Measurements from ENCODE around the gene MYH11. TPM values are rescaled to one million over a fixed set of nuclear protein-coding genes. Genes with fewer than 3 reads are reported as not detected.
"Not testable (repeated sequence)": the region's sequence is repeated elsewhere in the genome, so short reads cannot be mapped to it uniquely, and the experiment has no call there.

Gene MYH11
- polyA plus RNA-seq, 4 donors, result 8.3 to 18.4 (median 10.6) TPM

GRCh38 chr16:15879255-15879811 lies 22.5 kb upstream of the MYH11 start:
- DNase-seq (ENCODE audit: low read depth in 4 of 4, low spot score in 2 of 4), result no peak

GRCh38 chr16:15876503-15876902 lies 19.7 kb upstream of the MYH11 start:
- DNase-seq (ENCODE audit: low read depth in 4 of 4, low spot score in 2 of 4), result no peak

GRCh38 chr16:15874745-15875314 lies 18.0 kb upstream of the MYH11 start:
- DNase-seq (ENCODE audit: low read depth in 4 of 4, low spot score in 2 of 4), result peak in 1 of 4 donors; percentile 34

- no peak for DNase-seq (ENCODE audit: low read depth in 4 of 4, low spot score in 2 of 4)
Measured at GRCh38 chr16:15873737-15874136, 16.9 kb upstream of the MYH11 start.

- DNase-seq (ENCODE audit: low read depth in 4 of 4, low spot score in 2 of 4), result no peak
Measured at GRCh38 chr16:15873301-15873700, 16.5 kb upstream of the MYH11 start.

GRCh38 chr16:15870011-15870410 lies 13.2 kb upstream of the MYH11 start:
- DNase-seq (ENCODE audit: low read depth in 4 of 4, low spot score in 2 of 4), result no peak

- no peak for DNase-seq (ENCODE audit: low read depth in 4 of 4, low spot score in 2 of 4)
Measured at GRCh38 chr16:15866451-15866850, 9.6 kb upstream of the MYH11 start.

GRCh38 chr16:15865742-15866141 lies 8.9 kb upstream of the MYH11 start:
- DNase-seq (ENCODE audit: low read depth in 4 of 4, low spot score in 2 of 4), result no peak

- no peak for DNase-seq (ENCODE audit: low read depth in 4 of 4, low spot score in 2 of 4)
Measured at GRCh38 chr16:15864939-15865338, 8.1 kb upstream of the MYH11 start.

- DNase-seq (ENCODE audit: low read depth in 4 of 4, low spot score in 2 of 4), result no peak
Measured at GRCh38 chr16:15861996-15862395, 5.2 kb upstream of the MYH11 start.

GRCh38 chr16:15858921-15859668 lies 2.3 kb upstream of the MYH11 start:
- DNase-seq (ENCODE audit: low read depth in 4 of 4, low spot score in 2 of 4), result no peak

- DNase-seq (ENCODE audit: low read depth in 4 of 4, low spot score in 2 of 4), result no peak
Measured at GRCh38 chr16:15857724-15858560, 1.1 kb upstream of the MYH11 start.

- DNase-seq (ENCODE audit: low read depth in 4 of 4, low spot score in 2 of 4), result no peak
Measured at GRCh38 chr16:15856182-15856581, 646 bp downstream of the MYH11 start.

- no peak for DNase-seq (ENCODE audit: low read depth in 4 of 4, low spot score in 2 of 4)
Measured at GRCh38 chr16:15855704-15856003, 1.2 kb downstream of the MYH11 start.

- DNase-seq (ENCODE audit: low read depth in 4 of 4, low spot score in 2 of 4), result no peak
Measured at GRCh38 chr16:15854906-15855703, 1.7 kb downstream of the MYH11 start.

GRCh38 chr16:15854061-15854460 lies 2.8 kb downstream of the MYH11 start:
- DNase-seq (ENCODE audit: low read depth in 4 of 4, low spot score in 2 of 4), result no peak

- DNase-seq (ENCODE audit: low read depth in 4 of 4, low spot score in 2 of 4), result no peak
Measured at GRCh38 chr16:15853021-15853420, 3.8 kb downstream of the MYH11 start.

- DNase-seq (ENCODE audit: low read depth in 4 of 4, low spot score in 2 of 4), result not testable (repeated sequence)
Measured at GRCh38 chr16:15850555-15850954, 6.3 kb downstream of the MYH11 start.

- DNase-seq (ENCODE audit: low read depth in 4 of 4, low spot score in 2 of 4), result no peak
Measured at GRCh38 chr16:15849209-15849981, 7.4 kb downstream of the MYH11 start.
